Middle frontal gyrus (tissue), 1 donor: ENCODE measurements around the gene ADCYAP1.
A peak's percentile ranks its signal among the peaks of the same experiment; 100 is the strongest.
"Not testable (repeated sequence)": the region's sequence is repeated elsewhere in the genome, so short reads cannot be mapped to it uniquely, and the experiment has no call there.

Source experiments
- DNase-seq: peaks from one replicate; pipeline ENCODE4 v3.0.0-alpha.2; 2015; ENCODE audit warnings: low spot score; ENCODE audit errors: extremely low spot score

Gene ADCYAP1

GRCh38 chr18:904218-905090 lies at the start of gene ADCYAP1:
Gene ADCYAP1, plus strand, starts transcription at chr18:904871. Its CDS starts 516 bp downstream, at chr18:905387.
- DNase-seq: no peak

- no peak for DNase-seq
These were observed 46.7 kb upstream of the ADCYAP1 start for GRCh38 chr18:857986-858385.

DNA sequence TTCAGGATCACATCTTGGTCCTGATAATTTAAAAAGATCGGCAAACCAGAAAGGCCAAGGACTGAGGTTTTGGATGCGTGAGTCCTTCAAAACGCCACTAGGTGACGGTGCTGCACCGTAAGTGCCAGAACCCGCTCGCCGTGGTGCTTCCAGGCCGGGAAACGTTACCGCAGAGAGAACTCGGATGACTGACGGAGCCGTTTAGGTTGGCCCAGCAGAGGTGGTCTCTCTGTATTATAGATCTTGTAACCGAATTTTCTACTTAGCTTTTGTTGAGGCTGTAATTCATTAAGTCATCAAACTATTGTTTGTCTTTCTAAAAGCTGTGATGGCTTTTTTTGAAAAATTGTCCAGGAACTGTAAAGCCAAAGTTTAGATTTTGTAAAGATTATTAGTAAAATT lies 39.8 kb upstream of the ADCYAP1 start:
- peak; percentile 52 for DNase-seq

- DNase-seq: no peak
These were observed 37.4 kb upstream of the ADCYAP1 start for GRCh38 chr18:867257-867656.

- DNase-seq: not testable (repeated sequence)
These were observed 31.2 kb upstream of the ADCYAP1 start for GRCh38 chr18:873426-873825.

- no peak for DNase-seq
These were observed 28.8 kb upstream of the ADCYAP1 start for GRCh38 chr18:875912-876311.

DNA sequence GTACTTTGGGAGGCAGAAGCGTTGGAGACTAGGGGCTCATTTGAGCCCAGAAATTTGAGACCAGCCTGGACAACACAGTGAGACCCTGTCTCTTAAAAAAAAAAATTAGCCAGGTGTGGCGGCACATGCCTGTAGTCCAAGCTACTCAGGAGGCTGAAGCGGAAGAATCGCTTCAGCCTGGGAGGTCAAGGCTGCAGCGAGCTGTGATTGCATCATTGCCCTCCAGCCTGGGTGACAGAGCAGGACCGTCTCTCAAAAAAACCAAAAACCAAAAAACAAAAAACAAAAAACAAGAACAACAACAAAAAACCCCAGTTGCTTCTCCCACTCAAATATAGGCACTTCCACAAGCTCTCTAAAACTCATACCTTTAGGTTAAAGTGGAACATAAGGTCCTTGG lies 27.4 kb upstream of the ADCYAP1 start:
- no peak for DNase-seq

DNA sequence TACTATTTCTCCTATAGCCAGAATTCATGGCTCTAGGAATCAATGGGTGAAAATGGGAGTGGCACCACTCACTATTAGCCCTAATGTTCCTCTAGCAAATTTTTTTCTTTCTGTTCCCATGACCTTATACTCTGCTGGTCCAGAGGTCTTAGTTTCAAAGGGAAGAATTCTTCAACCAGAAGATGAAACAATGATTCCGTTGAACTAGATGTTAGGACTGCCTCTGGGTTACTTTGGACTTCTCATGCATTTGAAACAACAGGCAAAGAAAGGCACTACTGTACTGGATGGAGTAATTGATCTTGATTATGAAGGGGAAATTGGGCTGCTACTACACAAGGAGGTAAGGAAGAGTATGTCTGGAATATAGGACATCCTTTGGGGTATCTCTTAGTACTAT lies 18.6 kb upstream of the ADCYAP1 start:
- no peak for DNase-seq

- no peak for DNase-seq
These were observed 17.0 kb upstream of the ADCYAP1 start for GRCh38 chr18:887716-888115.

DNA sequence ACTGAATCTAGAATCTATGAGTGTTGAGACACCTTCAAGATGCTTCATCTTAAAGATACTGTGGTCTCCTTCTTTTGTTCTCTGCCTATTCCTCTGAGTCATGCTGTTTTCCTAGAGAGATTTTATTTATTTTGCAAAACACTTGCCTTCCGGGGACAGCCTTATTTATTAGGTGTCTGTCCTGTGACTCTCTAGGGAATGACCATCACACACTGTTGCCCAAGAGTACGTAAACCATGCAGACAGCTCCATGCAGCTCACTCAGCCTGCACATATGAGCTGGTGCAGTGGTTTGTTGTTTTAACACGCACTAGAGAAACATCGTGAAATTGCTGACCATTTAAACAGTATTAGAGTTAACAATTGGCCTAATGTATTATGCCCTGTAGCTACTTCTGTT lies 12.4 kb upstream of the ADCYAP1 start:
- DNase-seq: no peak

- no peak for DNase-seq
These were observed 8.4 kb upstream of the ADCYAP1 start for GRCh38 chr18:896315-896714.

DNA sequence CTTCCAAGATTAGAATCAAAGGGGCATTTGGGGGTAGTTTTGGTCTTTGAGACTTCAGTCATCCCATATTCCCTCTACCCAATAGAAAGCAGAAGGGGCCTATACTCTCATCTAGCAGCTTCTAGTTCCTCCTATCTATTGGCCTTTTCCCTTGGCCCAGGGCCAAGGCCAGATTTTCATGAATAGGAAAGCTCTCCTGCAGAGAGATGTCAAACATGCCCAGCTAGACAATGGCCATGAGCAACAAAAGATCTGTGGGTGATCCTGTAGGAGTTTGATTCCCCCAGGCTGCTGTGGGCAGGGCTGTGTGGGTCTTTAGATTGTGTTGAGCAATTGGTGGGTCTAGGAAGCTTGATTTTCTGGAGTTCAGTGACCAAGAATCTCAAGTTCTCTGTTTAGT lies 2.9 kb upstream of the ADCYAP1 start:
- DNase-seq: no peak

DNA sequence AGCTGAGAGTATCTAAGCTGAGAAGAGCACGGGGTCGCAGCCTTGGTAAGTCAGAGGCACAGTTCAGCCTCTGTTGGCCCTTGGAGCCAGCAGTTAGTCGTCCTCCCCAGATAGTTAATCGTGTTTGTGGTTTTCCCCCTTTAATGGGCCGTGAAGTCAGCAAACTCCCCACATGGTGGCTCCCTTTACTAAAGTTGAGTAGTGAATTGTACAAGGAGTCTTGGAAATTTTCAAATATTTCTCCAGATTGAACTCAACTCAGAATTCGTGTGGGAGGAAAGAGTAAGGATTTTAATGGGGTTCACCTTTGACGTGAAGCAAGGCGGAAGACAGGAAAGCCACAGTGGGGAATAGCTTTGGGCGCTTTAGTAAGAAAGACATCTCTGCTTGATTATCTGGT lies 2.4 kb upstream of the ADCYAP1 start:
- no peak for DNase-seq

GRCh38 chr18:903701-904100 lies 970 bp upstream of the ADCYAP1 start:
- no peak for DNase-seq

GRCh38 chr18:905307-905947 lies 756 bp downstream of the ADCYAP1 start:
- no peak for DNase-seq

- DNase-seq: no peak
These were observed 1.3 kb downstream of the ADCYAP1 start for GRCh38 chr18:905948-906415.

GRCh38 chr18:906416-907114 lies 1.9 kb downstream of the ADCYAP1 start:
- DNase-seq: no peak

GRCh38 chr18:907115-907884 lies 2.6 kb downstream of the ADCYAP1 start:
- DNase-seq: no peak

DNA sequence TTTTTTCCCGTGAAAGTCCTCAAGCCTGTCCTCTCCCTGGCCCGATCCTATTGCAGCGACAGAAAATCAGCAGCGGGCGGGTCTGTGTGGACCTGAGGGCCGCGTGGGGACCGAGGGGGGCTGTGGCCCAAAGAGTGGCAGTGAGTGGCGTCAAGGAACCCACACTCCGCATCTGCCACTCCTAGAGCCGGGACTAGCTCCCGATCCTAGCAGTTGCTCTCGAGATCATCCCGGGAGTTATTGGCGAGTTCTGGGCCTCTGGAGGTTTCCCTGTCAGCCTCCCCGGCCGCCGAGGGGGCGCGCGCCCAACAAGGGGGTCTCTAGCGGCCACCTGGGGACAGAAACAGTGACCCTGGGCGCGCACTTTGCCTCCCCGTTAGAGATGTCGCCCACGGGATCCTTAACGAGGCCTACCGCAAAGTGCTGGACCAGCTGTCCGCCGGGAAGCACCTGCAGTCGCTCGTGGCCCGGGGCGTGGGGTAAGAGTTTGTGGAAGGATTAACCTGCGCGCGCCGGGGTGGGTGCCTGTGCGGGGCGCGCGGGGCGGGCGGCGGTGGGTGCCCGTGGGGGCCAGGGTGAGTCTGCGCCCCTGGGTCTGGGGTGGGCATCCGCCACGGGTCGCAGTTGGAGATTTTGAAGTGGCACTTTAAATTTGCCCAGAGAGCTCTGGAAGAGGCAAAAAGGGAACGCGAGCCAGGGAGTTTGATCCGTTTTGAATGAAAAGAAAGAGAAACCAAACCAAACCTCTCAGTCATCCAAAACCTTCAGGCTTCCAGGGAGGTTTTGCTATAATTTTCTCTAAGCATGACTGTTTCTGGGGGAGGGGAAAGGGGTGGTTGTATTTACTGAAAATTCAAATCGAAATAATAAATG lies 3.5 kb downstream of the ADCYAP1 start:
- DNase-seq: no peak
